ENCODE measurements around the gene PRKCQ. TPM values are rescaled to one million over a fixed set of nuclear protein-coding genes. Genes with fewer than 3 reads are reported as not detected.

The PRKCQ gene
- total RNA-seq, 1 experiment from 2014 or later: 12.1 TPM

- WGBS (ENCODE audit: extremely low coverage, insufficient read length, low lambda C conversion rate): no CpG with 5 or more reads among the region's 1 CpG
- H3K9ac ChIP-seq (ENCODE audit: extremely low read depth, insufficient read length, low read length): no peak overlapping the region
- no peak overlapping the region for H3K56ac ChIP-seq (ENCODE audit: insufficient read length, low read depth, low read length)
- Mint-ChIP-seq H3K27me3 (ENCODE audit: low read depth) (peaks cover 8% of the 10 kb centered on the region), H3K9me3 (no peaks in the 10 kb centered on the region), H3K36me3 (ENCODE audit: insufficient read depth in 1 of 3, low read depth in 3 of 3) (no peaks in the 10 kb centered on the region), H3K27ac (no peak overlapping the region), H3K4me3 (no peak overlapping the region), H3K4me1 (peaks cover 22 to 24% of the 10 kb centered on the region in 2 experiments)
- H2AFZ ChIP-seq (ENCODE audit: low read length): no peak overlapping the region
- H2BK120ac ChIP-seq (ENCODE audit: low read depth, low read length, poor library complexity, severe bottlenecking): no peak overlapping the region
- no peak overlapping the region for H2BK20ac ChIP-seq (ENCODE audit: low read depth, low read length, poor library complexity, severe bottlenecking)
- DNase-seq: no peak
- no peaks in the 10 kb centered on the region for H3K23me2 ChIP-seq (ENCODE audit: insufficient read length, low read depth, low read length, poor library complexity, severe bottlenecking)
- no peak overlapping the region for H4K91ac ChIP-seq (ENCODE audit: insufficient read length, low read depth, low read length)
- H3K4me1 ChIP-seq (ENCODE audit: insufficient read depth, low read length): no peaks in the 10 kb centered on the region
- H4K20me1 ChIP-seq (ENCODE audit: control insufficient read depth, insufficient read depth, insufficient read length): peaks cover 3% of the 10 kb centered on the region
- H2BK12ac ChIP-seq (ENCODE audit: insufficient read length, low read depth, low read length): no peak overlapping the region
- H3K14ac ChIP-seq (ENCODE audit: insufficient read depth, low read length): no peak overlapping the region
- H3K23ac ChIP-seq (ENCODE audit: insufficient read length, low read depth, low read length): no peak overlapping the region
- no peak overlapping the region for H2AK5ac ChIP-seq (ENCODE audit: insufficient read length, low read length)
- H3K4ac ChIP-seq (ENCODE audit: low read depth, low read length): no peak overlapping the region
- no peak overlapping the region for H3T11ph ChIP-seq (ENCODE audit: low read length)
- no peaks in the 10 kb centered on the region for H3K9me3 ChIP-seq (ENCODE audit: control insufficient read depth, low read depth, low read length)
- no peak for TF ChIP-seq CTCF (conservative IDR thresholded peaks at IDR 0.05)
- no peak overlapping the region for H4K8ac ChIP-seq (replicated peaks; ENCODE audit: insufficient read length, low read depth, low read length)
- no peaks in the 10 kb centered on the region for H3K79me1 ChIP-seq (ENCODE audit: insufficient read depth, low read depth, low read length, poor library complexity, severe bottlenecking)
- H3K27ac ChIP-seq (ENCODE audit: insufficient read length, low read depth, low read length): no peak overlapping the region
- H3K27me3 ChIP-seq (ENCODE audit: insufficient read depth, low read length): no peaks in the 10 kb centered on the region
- no peak overlapping the region for H3K4me2 ChIP-seq (ENCODE audit: insufficient read depth, insufficient read length, low read length)
- H3K18ac ChIP-seq (ENCODE audit: insufficient read length, low read depth, low read length): no peak overlapping the region
- no peaks in the 10 kb centered on the region for H3K79me2 ChIP-seq (ENCODE audit: insufficient read depth, low read length)
- no peak overlapping the region for H2BK5ac ChIP-seq (ENCODE audit: insufficient read length, low read length)
- H2BK15ac ChIP-seq (ENCODE audit: low read depth, low read length): no peak overlapping the region
- H4K5ac ChIP-seq (ENCODE audit: insufficient read length, low read depth, low read length): no peak overlapping the region
These were observed 175.7 kb downstream of the PRKCQ start for GRCh38 chr10:6404127-6405072.
